GM21528 (cell line): ENCODE measurements around the gene NELFB.
"Not testable (repeated sequence)": the region's sequence is repeated elsewhere in the genome, so short reads cannot be mapped to it uniquely, and the experiment has no call there.

Experiments used
- ATAC-seq: cut with Tn5 transposase; IDR thresholded peaks from one replicate; pipeline ENCODE4 v1.9.1; 2021; ENCODE audit warnings: mild to moderate bottlenecking, moderate library complexity; ENCODE audit not compliant: unreplicated experiment, low FRiP score

The NELFB gene

GRCh38 chr9:137245450-137246421 lies 9.4 kb upstream of the NELFB start:
- ATAC-seq: no peak

GRCh38 chr9:137247135-137247915 lies 7.8 kb upstream of the NELFB start:
- ATAC-seq: no peak

- ATAC-seq: no peak
Measured at GRCh38 chr9:137247916-137248175, 7.3 kb upstream of the NELFB start.

GRCh38 chr9:137250329-137251193 lies 4.6 kb upstream of the NELFB start:
- no peak for ATAC-seq

GRCh38 chr9:137251194-137251461 lies 4.0 kb upstream of the NELFB start, which contains the start of gene STPG3:
Gene STPG3, plus strand, starts transcription at chr9:137251286. Its CDS starts 1 bp downstream, at chr9:137251287.
- ATAC-seq: no peak

GRCh38 chr9:137251490-137252268 lies 3.4 kb upstream of the NELFB start:
- no peak for ATAC-seq

GRCh38 chr9:137252555-137253506 lies 2.3 kb upstream of the NELFB start:
- no peak for ATAC-seq

- no peak for ATAC-seq
Measured at GRCh38 chr9:137253717-137254623, 1.2 kb upstream of the NELFB start.

- ATAC-seq: peak; percentile 33
Measured at GRCh38 chr9:137255448-137256114, 454 bp downstream of the NELFB start.

GRCh38 chr9:137256362-137256761 lies 1.2 kb downstream of the NELFB start:
- no peak for ATAC-seq

- ATAC-seq: no peak
Measured at GRCh38 chr9:137256856-137257255, 1.7 kb downstream of the NELFB start.

GRCh38 chr9:137262173-137262908 lies 7.2 kb downstream of the NELFB start:
- not testable (repeated sequence) for ATAC-seq

- ATAC-seq: no peak
Measured at GRCh38 chr9:137262909-137263285, 7.8 kb downstream of the NELFB start.

GRCh38 chr9:137263506-137263905 lies 8.4 kb downstream of the NELFB start:
- ATAC-seq: no peak

- no peak for ATAC-seq
Measured at GRCh38 chr9:137264067-137264466, 8.9 kb downstream of the NELFB start.

- ATAC-seq: no peak
Measured at GRCh38 chr9:137265496-137266161, 10.5 kb downstream of the NELFB start.
